HEK293 (cell line): ENCODE data around the gene NEK10.

Source experiments
- CTCF ChIA-PET: fragments of 350-600 bp; formaldehyde crosslinking; extraction: SDS; loops from one replicate; lab custom pipeline; 2021; ENCODE audit warnings: antibody characterized with exemption; lab: Yijun Ruan, JAX
- POLR2A ChIA-PET: fragments of 300-600 bp; formaldehyde crosslinking; extraction: SDS; loops from one replicate; lab custom pipeline; 2020; ENCODE audit warnings: antibody characterized with exemption, inconsistent platforms; lab: Yijun Ruan, JAX
- H3K27ac ChIP-seq: fragments of 200-500 bp; sonication (Bioruptor generic); 2 replicates; pipeline ENCODE4 v1.5.1; 2014; ENCODE audit warnings: low read depth, low read length, control low read depth, inconsistent platforms; ENCODE audit errors: extremely low read depth
- H3K36me3 ChIP-seq, 2 experiments: fragments of 200-500 bp in 1 of 2; sonication (Bioruptor generic) in 1 of 2; 1 replicate in 1 of 2; 2 replicates in 1 of 2; pipeline ENCODE4 v1.5.1; 2014 to 2017; ENCODE audit warnings: inconsistent platforms in 2 of 2, low read length in 2 of 2; ENCODE audit not compliant: control insufficient read depth in 2 of 2, insufficient read depth in 1 of 2
- H3K4me1 ChIP-seq: fragments of 200-500 bp; sonication (Bioruptor generic); 2 replicates; pipeline ENCODE4 v1.5.1; 2014; ENCODE audit warnings: mild to moderate bottlenecking, low read length, inconsistent platforms; ENCODE audit not compliant: control insufficient read depth, insufficient read depth
- H3K4me3 ChIP-seq: 2 replicates; pipeline ENCODE4 v1.5.1; 2011; ENCODE audit warnings: low read depth, mild to moderate bottlenecking, control low read depth, low read length, moderate library complexity
- H3K9me3 ChIP-seq: fragments of 200-500 bp; sonication (Bioruptor generic); 2 replicates; pipeline ENCODE4 v1.5.1; 2014; ENCODE audit warnings: low read depth, low read length, inconsistent platforms; ENCODE audit not compliant: control insufficient read depth, insufficient read depth
- BCL11B ChIP-seq: fragments of 450-650 bp; formaldehyde crosslinking; IDR thresholded peaks from 2 replicates; pipeline ENCODE4 v1.5.1; 2016; ENCODE audit warnings: low read depth, missing biosample characterization, missing genetic modification characterization
- KLF1 ChIP-seq: fragments of 450-650 bp; formaldehyde crosslinking; IDR thresholded peaks from 2 replicates; pipeline ENCODE4 v1.5.1; 2016; ENCODE audit warnings: missing biosample characterization, missing genetic modification characterization
- ZNF10 ChIP-seq: fragments of 450-650 bp; formaldehyde crosslinking; IDR thresholded peaks from 2 replicates; pipeline ENCODE4 v1.5.1; 2017; ENCODE audit warnings: missing biosample characterization, missing genetic modification characterization
- ZNF133 ChIP-seq: fragments of 450-650 bp; formaldehyde crosslinking; IDR thresholded peaks from 2 replicates; pipeline ENCODE4 v1.5.1; 2016; ENCODE audit warnings: missing biosample characterization, missing genetic modification characterization
- ZNF2 ChIP-seq: fragments of 450-650 bp; formaldehyde crosslinking; IDR thresholded peaks from 2 replicates; pipeline ENCODE4 v1.5.1; 2016; ENCODE audit warnings: missing biosample characterization, missing genetic modification characterization
- ZNF202 ChIP-seq: fragments of 450-650 bp; formaldehyde crosslinking; IDR thresholded peaks from 2 replicates; pipeline ENCODE4 v1.5.1; 2016; ENCODE audit warnings: missing biosample characterization, missing genetic modification characterization, borderline replicate concordance
- ZNF449 ChIP-seq: fragments of 450-650 bp; formaldehyde crosslinking; IDR thresholded peaks from 2 replicates; pipeline ENCODE4 v1.5.1; 2017; ENCODE audit warnings: missing biosample characterization, mild to moderate bottlenecking, missing genetic modification characterization, moderate library complexity
- ZNF530 ChIP-seq: fragments of 450-650 bp; formaldehyde crosslinking; IDR thresholded peaks from 2 replicates; pipeline ENCODE4 v1.5.1; 2016; ENCODE audit warnings: low read depth, missing biosample characterization, missing genetic modification characterization
- ZNF654 ChIP-seq: fragments of 450-650 bp; formaldehyde crosslinking; IDR thresholded peaks from 2 replicates; pipeline ENCODE4 v1.5.1; 2016; ENCODE audit warnings: low read depth, missing biosample characterization, missing genetic modification characterization
- ZNF704 ChIP-seq: fragments of 450-650 bp; formaldehyde crosslinking; IDR thresholded peaks from 2 replicates; pipeline ENCODE4 v1.5.1; 2016; ENCODE audit warnings: missing biosample characterization, missing genetic modification characterization
- ZNF785 ChIP-seq: fragments of 450-650 bp; formaldehyde crosslinking; IDR thresholded peaks from 2 replicates; pipeline ENCODE4 v1.5.1; 2016; ENCODE audit warnings: missing biosample characterization, missing genetic modification characterization
- ZNF830 ChIP-seq: fragments of 450-650 bp; IDR thresholded peaks from 2 replicates; pipeline ENCODE4 v1.5.0; 2018; ENCODE audit warnings: missing biosample characterization, missing genetic modification characterization, low read depth, mild to moderate bottlenecking, moderate library complexity
- TF ChIP-seq, protein P1 (sequence below): fragments of 450-650 bp; formaldehyde crosslinking; IDR thresholded peaks from 2 replicates; pipeline ENCODE4 v1.5.1; 2016; ENCODE audit warnings: missing biosample characterization, missing genetic modification characterization
- TF ChIP-seq, protein P2 (sequence below): fragments of 450-650 bp; formaldehyde crosslinking; IDR thresholded peaks from 2 replicates; pipeline ENCODE4 v1.5.1; 2016; ENCODE audit warnings: missing biosample characterization, missing genetic modification characterization

Gene NEK10

GRCh38 chr3:27312044-27312668 lies 57.0 kb downstream of the NEK10 start:
- H3K4me3 ChIP-seq: no peak overlapping the region
- no peaks in the 10 kb centered on the region for H3K4me1 ChIP-seq
- no peaks in the 10 kb centered on the region for H3K36me3 ChIP-seq
- no peak for TF ChIP-seq ZNF2 (tag by site-specific recombination)
- peak; percentile 59 for TF ChIP-seq ZNF654 (tag by site-specific recombination)
- no peak for TF ChIP-seq KLF1 (tag by site-specific recombination)
- TF ChIP-seq, protein P1, sequence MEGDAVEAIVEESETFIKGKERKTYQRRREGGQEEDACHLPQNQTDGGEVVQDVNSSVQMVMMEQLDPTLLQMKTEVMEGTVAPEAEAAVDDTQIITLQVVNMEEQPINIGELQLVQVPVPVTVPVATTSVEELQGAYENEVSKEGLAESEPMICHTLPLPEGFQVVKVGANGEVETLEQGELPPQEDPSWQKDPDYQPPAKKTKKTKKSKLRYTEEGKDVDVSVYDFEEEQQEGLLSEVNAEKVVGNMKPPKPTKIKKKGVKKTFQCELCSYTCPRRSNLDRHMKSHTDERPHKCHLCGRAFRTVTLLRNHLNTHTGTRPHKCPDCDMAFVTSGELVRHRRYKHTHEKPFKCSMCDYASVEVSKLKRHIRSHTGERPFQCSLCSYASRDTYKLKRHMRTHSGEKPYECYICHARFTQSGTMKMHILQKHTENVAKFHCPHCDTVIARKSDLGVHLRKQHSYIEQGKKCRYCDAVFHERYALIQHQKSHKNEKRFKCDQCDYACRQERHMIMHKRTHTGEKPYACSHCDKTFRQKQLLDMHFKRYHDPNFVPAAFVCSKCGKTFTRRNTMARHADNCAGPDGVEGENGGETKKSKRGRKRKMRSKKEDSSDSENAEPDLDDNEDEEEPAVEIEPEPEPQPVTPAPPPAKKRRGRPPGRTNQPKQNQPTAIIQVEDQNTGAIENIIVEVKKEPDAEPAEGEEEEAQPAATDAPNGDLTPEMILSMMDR (tag by site-specific recombination): peak; percentile 54
- CTCF ChIA-PET: interaction anchor here (0.6 to 1.7 kb wide), 6 partner anchors 9 to 939 kb away, joined by 3 to 4 read pairs (median 3); no protein-coding TSS in a partner anchor
- no peaks in the 10 kb centered on the region for H3K9me3 ChIP-seq
- POLR2A ChIA-PET: no interaction called here
- H3K27ac ChIP-seq: no peak overlapping the region

DNA sequence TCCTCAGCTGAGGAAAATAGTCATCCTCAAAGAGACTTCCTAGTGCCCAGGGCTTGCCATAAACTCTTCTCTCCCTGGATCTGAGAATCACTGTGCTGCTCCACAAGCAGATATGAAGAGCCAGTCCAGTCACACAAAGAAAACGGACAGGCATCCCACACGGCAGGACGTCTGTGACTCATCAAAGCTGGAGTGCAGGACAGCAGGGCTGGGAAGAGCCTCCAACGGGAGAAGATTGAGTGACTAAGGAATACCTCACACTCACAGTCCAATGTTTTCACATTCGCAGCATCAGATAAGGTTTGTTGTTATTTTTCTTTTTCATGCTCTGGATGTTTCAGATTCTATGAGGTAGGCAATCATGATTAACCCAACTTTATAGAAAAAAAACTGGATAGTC lies 57.8 kb downstream of the NEK10 start:
- Histone ChIP-seq H3K36me3 (no peaks in the 10 kb centered on the region), H3K9me3 (no peaks in the 10 kb centered on the region), H3K4me3 (no peak overlapping the region), H3K4me1 (no peaks in the 10 kb centered on the region), H3K27ac (no peak overlapping the region)
- ChIA-PET POLR2A (no interaction called here), CTCF (interaction anchor here (0.5 to 1.7 kb wide), 7 partner anchors 8 to 940 kb away, joined by 3 to 4 read pairs (median 3); no protein-coding TSS in a partner anchor)
- TF ChIP-seq ZNF133 (tag by site-specific recombination): no peak
- TF ChIP-seq, protein P2, sequence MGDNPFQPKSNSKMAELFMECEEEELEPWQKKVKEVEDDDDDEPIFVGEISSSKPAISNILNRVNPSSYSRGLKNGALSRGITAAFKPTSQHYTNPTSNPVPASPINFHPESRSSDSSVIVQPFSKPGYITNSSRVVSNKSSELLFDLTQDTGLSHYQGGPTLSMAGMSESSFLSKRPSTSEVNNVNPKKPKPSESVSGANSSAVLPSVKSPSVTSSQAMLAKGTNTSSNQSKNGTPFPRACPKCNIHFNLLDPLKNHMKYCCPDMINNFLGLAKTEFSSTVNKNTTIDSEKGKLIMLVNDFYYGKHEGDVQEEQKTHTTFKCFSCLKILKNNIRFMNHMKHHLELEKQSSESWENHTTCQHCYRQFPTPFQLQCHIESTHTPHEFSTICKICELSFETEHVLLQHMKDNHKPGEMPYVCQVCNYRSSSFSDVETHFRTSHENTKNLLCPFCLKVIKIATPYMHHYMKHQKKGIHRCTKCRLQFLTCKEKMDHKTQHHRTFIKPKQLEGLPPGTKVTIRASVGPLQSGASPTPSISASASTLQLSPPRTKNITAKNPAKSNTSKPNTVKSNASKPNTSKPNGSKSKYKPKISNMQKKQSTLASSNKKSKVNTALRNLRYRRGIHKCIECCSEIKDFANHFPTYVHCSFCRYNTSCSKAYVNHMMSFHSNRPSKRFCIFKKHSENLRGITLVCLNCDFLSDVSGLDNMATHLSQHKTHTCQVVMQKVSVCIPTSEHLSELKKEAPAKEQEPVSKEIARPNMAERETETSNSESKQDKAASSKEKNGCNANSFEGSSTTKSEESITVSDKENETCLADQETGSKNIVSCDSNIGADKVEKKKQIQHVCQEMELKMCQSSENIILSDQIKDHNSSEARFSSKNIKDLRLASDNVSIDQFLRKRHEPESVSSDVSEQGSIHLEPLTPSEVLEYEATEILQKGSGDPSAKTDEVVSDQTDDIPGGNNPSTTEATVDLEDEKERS (tag by site-specific recombination): no peak
- no peak for TF ChIP-seq ZNF10
- no peak for TF ChIP-seq ZNF530 (tag by site-specific recombination)
- TF ChIP-seq ZNF202 (tag by site-specific recombination): no peak
- TF ChIP-seq ZNF830 (tag by site-specific recombination): no peak
- TF ChIP-seq ZNF785 (tag by site-specific recombination): no peak
- TF ChIP-seq ZNF449 (tag by site-specific recombination): no peak
- no peak for TF ChIP-seq BCL11B (tag by site-specific recombination)
- TF ChIP-seq ZNF704 (tag by site-specific recombination): no peak
